22Rv1 (cell line): Measurements from ENCODE around the gene SMAD9.

ENCODE experiments used
- H3K27ac ChIP-seq: fragments of 450-650 bp; 2 replicates; pipeline ENCODE4 v1.5.1; 2017
- ZFX ChIP-seq: fragments of 450-650 bp; IDR thresholded peaks from 2 replicates; pipeline ENCODE4 v1.6.1; 2017; ENCODE audit warnings: antibody characterized with exemption, borderline replicate concordance
- TF ChIP-seq, protein P1 (sequence below): fragments of 450-650 bp; IDR thresholded peaks from 2 replicates; pipeline ENCODE4 v1.5.1; 2017; ENCODE audit warnings: mild to moderate bottlenecking

The SMAD9 gene

GRCh38 chr13:36945078-36945477, 25.0 kb upstream of the SMAD9 start:
- TF ChIP-seq ZFX, result no peak
- TF ChIP-seq, protein P1, sequence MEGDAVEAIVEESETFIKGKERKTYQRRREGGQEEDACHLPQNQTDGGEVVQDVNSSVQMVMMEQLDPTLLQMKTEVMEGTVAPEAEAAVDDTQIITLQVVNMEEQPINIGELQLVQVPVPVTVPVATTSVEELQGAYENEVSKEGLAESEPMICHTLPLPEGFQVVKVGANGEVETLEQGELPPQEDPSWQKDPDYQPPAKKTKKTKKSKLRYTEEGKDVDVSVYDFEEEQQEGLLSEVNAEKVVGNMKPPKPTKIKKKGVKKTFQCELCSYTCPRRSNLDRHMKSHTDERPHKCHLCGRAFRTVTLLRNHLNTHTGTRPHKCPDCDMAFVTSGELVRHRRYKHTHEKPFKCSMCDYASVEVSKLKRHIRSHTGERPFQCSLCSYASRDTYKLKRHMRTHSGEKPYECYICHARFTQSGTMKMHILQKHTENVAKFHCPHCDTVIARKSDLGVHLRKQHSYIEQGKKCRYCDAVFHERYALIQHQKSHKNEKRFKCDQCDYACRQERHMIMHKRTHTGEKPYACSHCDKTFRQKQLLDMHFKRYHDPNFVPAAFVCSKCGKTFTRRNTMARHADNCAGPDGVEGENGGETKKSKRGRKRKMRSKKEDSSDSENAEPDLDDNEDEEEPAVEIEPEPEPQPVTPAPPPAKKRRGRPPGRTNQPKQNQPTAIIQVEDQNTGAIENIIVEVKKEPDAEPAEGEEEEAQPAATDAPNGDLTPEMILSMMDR, result no peak
- H3K27ac ChIP-seq, result no peak overlapping the region

DNA sequence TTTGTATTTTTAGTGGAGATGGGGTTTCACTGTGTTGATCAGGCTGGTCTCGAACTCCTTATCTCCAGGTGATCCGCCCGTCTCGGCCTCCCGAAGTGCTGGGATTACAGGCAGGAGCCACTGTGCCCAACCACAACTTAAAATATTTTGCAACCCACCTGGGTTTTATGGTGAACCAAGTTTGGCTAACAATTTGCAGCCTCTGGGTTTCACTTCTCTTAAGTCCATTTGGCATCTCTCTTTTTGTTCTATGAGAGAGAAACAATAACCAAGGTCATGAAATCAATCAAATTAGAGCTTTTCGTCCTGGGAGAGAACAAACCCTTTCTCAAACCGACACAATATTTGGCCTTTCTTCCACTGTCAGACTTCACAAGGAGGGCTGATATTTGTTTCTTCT, 5.6 kb upstream of the SMAD9 start:
- no peak overlapping the region for H3K27ac ChIP-seq

DNA sequence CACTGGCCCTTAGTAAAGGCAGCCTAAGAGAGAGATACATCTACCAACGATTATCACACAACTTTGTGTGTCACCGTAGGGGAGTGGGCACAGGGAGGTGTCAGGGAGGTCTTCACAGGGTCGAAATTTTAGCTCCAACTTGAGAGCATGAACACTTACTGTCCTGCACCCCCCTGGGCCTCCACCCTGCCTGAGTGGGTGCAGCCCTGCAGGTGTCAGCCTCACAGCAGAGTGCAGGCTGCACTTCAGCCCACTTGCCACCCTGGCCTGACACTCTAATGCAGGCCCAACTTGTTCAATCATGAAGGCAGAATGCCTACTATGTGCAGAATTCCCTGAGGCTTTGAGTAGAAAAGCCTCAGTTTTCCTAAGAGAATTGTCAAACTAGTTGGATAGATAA, 4.0 kb upstream of the SMAD9 start:
- no peak overlapping the region for H3K27ac ChIP-seq
- no peak for TF ChIP-seq ZFX
- TF ChIP-seq, protein P1, result no peak

More for the DNA sequence above, 5.6 kb upstream of the SMAD9 start:
- TF ChIP-seq, protein P1, result no peak
- TF ChIP-seq ZFX, result no peak

GRCh38 chr13:36921631-36922301, 1.7 kb upstream of the SMAD9 start:
- no peak for TF ChIP-seq ZFX
- TF ChIP-seq, protein P1, result no peak
- H3K27ac ChIP-seq, result peak overlapping the region; percentile 86

DNA sequence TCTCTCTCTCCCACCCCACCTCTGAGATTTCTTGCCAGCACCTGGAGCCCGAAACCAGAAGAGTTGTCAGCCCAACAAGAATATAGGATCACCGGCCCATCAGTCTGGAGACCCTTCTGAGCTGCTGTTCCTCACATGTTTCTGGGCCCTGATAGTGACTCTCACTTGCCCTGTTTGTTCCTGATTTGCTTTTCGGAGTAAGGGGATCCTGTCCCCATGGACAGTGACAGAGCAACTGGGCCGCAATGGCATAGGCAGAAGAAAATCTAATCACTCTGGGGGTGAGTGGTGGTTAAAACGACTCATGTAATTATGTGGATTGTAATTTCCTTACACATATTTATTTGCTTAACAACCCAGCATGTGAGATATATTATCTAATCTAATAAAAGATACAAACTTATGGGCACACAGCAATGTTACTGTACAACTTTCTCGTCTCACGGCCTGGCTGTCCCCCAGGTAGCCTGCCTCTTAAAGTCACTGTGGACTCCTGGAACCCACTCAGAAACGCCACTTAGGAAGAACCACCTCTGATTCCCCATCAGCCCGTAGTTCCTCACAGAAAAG, 663 bp upstream of the SMAD9 start:
- peak overlapping the region; percentile 86 for H3K27ac ChIP-seq
- no peak for TF ChIP-seq ZFX
- TF ChIP-seq, protein P1, result no peak

- H3K27ac ChIP-seq, result peak overlapping the region; percentile 86
- TF ChIP-seq, protein P1, result no peak
- no peak for TF ChIP-seq ZFX
Observed at GRCh38 chr13:36919171-36919832, 736 bp downstream of the SMAD9 start.
